ENCODE results near the gene TEX22.

Gene TEX22

DNA sequence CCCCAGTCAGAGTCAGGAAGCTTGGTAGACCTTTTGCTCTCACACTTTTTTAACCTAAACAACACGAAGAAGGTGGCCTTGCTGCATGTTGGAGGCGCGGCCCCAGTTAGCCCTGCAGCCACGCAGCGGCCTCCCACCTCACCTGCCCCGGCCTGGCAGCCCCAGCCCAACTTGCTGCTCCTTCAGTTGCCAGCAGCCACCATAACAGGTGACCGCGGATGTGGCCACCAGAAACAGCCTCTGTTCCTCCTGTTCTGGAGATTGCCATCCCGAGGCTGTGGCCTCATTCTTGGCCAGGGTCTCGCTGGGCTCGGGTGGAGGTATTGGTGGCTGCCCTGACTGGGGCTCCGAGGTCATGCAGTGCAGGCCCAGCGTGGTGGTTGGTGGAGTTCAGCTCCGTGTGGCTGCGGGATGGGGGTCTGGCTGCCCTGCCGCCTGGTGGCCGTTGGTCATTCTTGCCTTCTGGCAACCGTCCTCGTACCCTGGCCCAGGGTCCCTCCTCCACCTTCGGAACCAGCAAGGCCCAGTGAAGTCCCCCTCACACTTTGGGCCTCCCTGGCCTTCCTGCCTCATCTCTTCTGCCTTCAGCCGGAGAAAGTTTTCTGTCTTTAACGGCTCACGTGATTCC is 20.7 kb upstream of the TEX22 start:
- no peak overlapping the region for H3K4me3 ChIP-seq (ENCODE audit: low read depth, low read length)
- TF ChIP-seq, protein P1, sequence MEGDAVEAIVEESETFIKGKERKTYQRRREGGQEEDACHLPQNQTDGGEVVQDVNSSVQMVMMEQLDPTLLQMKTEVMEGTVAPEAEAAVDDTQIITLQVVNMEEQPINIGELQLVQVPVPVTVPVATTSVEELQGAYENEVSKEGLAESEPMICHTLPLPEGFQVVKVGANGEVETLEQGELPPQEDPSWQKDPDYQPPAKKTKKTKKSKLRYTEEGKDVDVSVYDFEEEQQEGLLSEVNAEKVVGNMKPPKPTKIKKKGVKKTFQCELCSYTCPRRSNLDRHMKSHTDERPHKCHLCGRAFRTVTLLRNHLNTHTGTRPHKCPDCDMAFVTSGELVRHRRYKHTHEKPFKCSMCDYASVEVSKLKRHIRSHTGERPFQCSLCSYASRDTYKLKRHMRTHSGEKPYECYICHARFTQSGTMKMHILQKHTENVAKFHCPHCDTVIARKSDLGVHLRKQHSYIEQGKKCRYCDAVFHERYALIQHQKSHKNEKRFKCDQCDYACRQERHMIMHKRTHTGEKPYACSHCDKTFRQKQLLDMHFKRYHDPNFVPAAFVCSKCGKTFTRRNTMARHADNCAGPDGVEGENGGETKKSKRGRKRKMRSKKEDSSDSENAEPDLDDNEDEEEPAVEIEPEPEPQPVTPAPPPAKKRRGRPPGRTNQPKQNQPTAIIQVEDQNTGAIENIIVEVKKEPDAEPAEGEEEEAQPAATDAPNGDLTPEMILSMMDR (IDR thresholded peaks at IDR 0.05; ENCODE audit: low read depth, low read length): no peak

DNA sequence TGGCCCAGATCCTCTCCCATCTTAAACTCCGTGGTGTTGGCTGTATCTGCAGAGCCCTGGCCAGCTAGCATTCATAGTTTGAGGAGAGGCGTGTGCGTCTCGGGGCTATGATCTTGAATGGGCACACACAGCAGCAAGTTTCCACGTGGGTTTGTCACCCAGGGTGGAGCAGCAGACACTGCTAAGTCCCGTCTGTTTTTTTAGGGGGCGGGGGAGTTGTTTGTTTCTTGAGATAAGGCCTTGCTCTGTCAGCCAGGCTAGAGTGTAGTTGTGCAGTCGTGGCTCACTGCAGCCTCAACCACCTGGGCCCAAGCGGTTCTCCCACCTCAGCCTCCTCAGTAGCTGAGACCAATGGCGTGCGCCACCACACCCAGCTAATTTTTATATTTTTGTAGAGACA is 20.1 kb upstream of the TEX22 start:
- TF ChIP-seq, protein P1 (IDR thresholded peaks at IDR 0.05; ENCODE audit: low read depth, low read length): no peak
- H3K4me3 ChIP-seq (ENCODE audit: low read depth, low read length): no peak overlapping the region

DNA sequence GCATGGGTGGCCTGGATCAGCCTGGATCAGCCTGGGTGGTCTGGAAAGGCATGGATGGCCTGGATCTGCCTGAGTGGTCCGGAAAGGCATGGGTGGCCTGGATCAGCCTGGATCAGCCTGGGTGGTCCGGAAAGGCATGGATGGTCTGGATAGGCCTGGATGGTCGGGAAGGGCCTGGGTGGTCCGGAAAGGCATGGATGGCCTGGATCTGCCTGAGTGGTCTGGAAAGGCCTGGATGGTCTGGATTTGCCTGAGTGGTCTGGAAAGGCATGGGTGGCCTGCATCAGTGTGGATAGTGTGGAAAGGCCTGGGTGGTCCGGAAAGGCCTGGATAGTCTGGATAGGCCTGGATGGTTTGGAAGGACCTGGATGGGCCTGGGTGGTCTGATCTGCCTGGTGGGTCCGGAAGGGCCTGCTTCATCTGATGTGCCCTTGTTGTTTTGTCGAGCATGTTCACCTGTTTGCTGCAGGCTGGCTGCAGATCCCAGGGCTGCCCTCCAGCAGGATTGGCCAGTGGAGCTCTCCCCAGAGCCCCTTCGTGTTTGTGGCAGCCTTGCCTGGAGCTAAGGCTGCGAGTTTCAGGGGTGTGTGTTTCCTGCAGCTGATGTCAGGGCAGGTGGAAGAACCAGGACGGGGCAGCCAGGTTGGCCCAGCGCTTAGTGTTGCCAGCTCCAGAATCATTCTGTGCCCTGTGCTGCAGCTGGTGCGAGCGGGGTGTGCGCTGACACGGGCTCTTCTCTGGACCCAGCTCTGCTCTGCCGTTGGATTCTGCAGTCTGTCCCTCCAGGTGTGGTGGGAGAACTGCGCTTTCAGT is 19.3 kb upstream of the TEX22 start:
- TF ChIP-seq, protein P1 (IDR thresholded peaks at IDR 0.05; ENCODE audit: low read depth, low read length): no peak
- H3K4me3 ChIP-seq (ENCODE audit: low read depth, low read length): no peak overlapping the region

DNA sequence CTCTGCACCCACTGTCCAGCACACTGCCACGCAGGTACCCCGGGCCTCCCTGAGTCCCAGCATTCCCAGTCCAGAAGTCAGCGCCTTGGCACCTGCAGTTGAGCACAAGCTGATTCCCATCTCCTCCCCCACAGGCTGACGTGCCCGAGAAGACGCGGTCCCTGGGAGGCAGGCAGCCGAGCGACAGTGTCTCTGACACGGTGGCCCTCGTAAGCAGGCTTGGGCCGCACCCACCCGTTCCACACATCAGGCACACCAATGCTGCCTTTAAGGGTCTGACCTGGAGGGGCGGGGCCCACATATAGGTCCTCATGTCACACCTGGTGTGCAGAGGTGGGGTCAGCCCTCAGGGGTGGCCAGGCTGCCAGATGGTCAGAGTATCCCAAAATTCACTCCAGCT is 18.4 kb upstream of the TEX22 start:
- H3K4me3 ChIP-seq (ENCODE audit: low read depth, low read length): no peak overlapping the region
- TF ChIP-seq, protein P1 (IDR thresholded peaks at IDR 0.05; ENCODE audit: low read depth, low read length): no peak

DNA sequence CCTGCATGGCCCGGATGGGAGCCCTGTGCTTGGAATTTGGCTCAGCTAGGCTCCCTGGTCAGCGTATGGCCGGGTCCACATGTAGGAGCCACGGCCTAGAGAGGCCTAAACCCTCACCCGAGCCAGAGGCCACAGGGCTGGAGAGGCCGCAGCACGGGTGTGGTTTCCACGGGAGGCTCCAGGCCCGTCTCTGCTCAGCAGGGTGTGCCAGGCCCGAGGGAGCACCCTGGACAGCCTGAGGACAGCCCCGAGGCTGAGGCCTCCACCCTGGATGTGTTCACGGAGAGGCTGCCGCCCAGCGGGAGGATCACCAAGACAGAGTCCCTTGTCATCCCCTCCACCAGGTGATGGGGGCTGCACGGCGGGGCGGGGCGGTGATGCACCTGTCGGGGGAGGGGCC is 17.6 kb upstream of the TEX22 start:
- TF ChIP-seq, protein P1 (IDR thresholded peaks at IDR 0.05; ENCODE audit: low read depth, low read length): no peak
- H3K4me3 ChIP-seq (ENCODE audit: low read depth, low read length): no peak overlapping the region

DNA sequence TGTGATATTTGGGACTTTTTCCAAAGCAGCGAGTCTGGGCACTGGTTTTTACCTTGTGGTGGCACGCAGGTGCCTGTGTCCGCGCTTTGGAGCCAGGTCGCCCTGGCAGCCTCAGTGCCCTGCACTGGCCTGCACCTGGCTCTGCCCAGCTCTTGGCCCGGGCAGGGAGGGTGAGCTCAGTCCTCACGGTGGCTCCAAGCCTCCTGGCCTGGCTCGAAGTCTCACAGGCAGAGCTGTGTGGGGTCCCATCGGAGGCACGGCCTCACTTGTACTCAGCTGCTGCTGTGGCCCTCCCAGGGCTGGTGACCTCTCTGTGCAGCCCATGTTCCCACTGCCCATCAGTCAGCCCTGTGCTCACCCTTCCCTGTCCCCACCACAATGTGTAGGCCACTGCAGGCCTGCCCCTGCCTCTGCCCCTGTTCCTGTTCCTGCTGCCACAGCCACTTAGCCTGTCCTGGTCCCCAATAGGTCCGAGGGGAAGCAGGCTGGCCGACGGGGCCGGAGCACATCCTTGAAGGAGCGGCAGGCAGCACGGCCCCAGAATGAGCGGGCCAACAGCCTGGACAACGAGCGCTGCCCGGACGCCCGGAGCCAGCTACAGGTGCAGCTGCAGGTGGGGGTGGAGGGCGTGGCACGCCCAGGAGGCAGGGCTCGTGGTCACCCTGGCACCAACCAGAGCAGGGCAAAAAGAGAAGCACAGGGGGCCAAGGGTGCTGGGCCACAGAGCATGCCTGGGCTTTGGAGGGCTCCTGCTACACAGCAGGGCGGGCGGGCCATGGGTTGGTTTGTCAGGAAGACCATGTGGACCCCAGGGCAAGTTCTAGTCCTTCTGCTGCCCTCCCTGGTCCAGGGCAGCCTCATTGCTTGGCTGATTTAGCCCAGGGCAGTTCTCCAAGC is 16.6 kb upstream of the TEX22 start:
- H3K4me3 ChIP-seq (ENCODE audit: low read depth, low read length): no peak overlapping the region
- TF ChIP-seq, protein P1 (IDR thresholded peaks at IDR 0.05; ENCODE audit: low read depth, low read length): no peak
